Calu3 (cell line): ENCODE results near the gene PSAP. TPM values are rescaled to one million over a fixed set of nuclear protein-coding genes. Genes with fewer than 3 reads are reported as not detected.
A peak's percentile ranks its signal among the peaks of the same experiment; 100 is the strongest.

Experiments used
- BruUV-seq: library from RNA; stranded (reverse); fragments of 400-500 nt; replicated peaks from 2 replicates; lab custom pipeline; 2021; lab: Mats Ljungman, UMichigan
- CTCF ChIA-PET: fragments of 300-600 bp; sonication (Branson Sonifier 250); formaldehyde crosslinking; loops from one replicate; lab custom pipeline; 2022; ENCODE audit warnings: antibody characterized with exemption; lab: Charles Lee
- DNase-seq: peaks from one replicate; pipeline ENCODE4 v3.0.0; 2022
- H3K27ac Mint-ChIP-seq: one replicate; pipeline ENCODE4 v1.8.0; 2022; ENCODE audit warnings: mixed read lengths; ENCODE audit not compliant: unreplicated experiment
- H3K27me3 Mint-ChIP-seq: one replicate; pipeline ENCODE4 v1.8.0; 2022; ENCODE audit warnings: mixed read lengths; ENCODE audit not compliant: unreplicated experiment
- H3K36me3 Mint-ChIP-seq: one replicate; pipeline ENCODE4 v1.8.0; 2022; ENCODE audit warnings: mild to moderate bottlenecking, moderate library complexity, mixed read lengths; ENCODE audit not compliant: insufficient read depth, unreplicated experiment
- H3K4me1 Mint-ChIP-seq: one replicate; pipeline ENCODE4 v1.8.0; 2022; ENCODE audit warnings: mild to moderate bottlenecking, low read depth, mixed read lengths; ENCODE audit not compliant: unreplicated experiment
- H3K4me3 Mint-ChIP-seq: one replicate; pipeline ENCODE4 v1.8.0; 2022; ENCODE audit warnings: mild to moderate bottlenecking, low read depth, moderate library complexity, mixed read lengths; ENCODE audit not compliant: unreplicated experiment
- H3K9me3 Mint-ChIP-seq: one replicate; pipeline ENCODE4 v1.8.0; 2022; ENCODE audit warnings: low read depth, mixed read lengths; ENCODE audit not compliant: unreplicated experiment
- intact Hi-C: fragments of 100-400 bp; cut with micrococcal nuclease; formaldehyde crosslinking; loops from one replicate; pipeline ENCODE4 v1.10.0; 2022; ENCODE audit not compliant: unreplicated experiment
- total RNA-seq: library from RNA; stranded (reverse); gene quantifications from 2 replicates; pipeline ENCODE4 v1.2.3, GENCODE V29; 2022
- TF ChIP-seq, protein P1 (sequence below): fragments of 200-600 bp; IDR thresholded peaks from one replicate; pipeline ENCODE4 v1.8.0; 2022; ENCODE audit warnings: antibody characterized with exemption; ENCODE audit not compliant: unreplicated experiment

The PSAP gene
- total RNA-seq, 1 experiment from 2014 or later: 840 TPM

DNA sequence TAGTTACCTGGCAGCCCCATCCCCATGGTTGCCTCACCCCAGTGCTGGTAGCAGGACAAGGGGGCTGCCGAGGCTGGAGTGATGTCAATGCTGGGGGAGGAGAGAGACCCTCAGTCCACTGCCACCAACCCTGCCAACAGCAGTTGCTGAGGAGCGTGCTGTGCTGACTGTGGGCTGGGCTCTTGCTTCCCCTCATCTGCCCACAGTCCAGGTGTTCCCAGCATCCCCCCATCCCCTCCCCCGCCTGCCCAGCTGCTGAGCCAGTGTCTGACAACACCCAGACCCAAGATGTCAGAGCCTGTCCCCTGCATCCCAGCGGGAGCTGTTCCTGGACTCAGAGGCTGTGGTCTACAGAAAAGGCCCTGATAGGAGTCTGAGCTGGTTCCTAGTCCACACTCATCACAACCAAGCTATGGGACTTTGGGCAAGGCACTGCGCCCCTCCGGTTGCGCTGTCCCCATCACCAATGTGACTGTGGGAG is 14.6 kb upstream of the PSAP start:
- Mint-ChIP-seq H3K36me3 (peaks cover 9% of the 10 kb centered on the region), H3K4me1 (peaks cover 31% of the 10 kb centered on the region), H3K27ac (peak overlapping the region; percentile 8), H3K4me3 (no peak overlapping the region), H3K9me3 (no peaks in the 10 kb centered on the region), H3K27me3 (no peaks in the 10 kb centered on the region)
- CTCF ChIA-PET: no interaction called here
- TF ChIP-seq, protein P1, sequence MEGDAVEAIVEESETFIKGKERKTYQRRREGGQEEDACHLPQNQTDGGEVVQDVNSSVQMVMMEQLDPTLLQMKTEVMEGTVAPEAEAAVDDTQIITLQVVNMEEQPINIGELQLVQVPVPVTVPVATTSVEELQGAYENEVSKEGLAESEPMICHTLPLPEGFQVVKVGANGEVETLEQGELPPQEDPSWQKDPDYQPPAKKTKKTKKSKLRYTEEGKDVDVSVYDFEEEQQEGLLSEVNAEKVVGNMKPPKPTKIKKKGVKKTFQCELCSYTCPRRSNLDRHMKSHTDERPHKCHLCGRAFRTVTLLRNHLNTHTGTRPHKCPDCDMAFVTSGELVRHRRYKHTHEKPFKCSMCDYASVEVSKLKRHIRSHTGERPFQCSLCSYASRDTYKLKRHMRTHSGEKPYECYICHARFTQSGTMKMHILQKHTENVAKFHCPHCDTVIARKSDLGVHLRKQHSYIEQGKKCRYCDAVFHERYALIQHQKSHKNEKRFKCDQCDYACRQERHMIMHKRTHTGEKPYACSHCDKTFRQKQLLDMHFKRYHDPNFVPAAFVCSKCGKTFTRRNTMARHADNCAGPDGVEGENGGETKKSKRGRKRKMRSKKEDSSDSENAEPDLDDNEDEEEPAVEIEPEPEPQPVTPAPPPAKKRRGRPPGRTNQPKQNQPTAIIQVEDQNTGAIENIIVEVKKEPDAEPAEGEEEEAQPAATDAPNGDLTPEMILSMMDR: no peak
- no TSS peak for BruUV-seq
- DNase-seq: no peak
- intact Hi-C loops: no loop called here

DNA sequence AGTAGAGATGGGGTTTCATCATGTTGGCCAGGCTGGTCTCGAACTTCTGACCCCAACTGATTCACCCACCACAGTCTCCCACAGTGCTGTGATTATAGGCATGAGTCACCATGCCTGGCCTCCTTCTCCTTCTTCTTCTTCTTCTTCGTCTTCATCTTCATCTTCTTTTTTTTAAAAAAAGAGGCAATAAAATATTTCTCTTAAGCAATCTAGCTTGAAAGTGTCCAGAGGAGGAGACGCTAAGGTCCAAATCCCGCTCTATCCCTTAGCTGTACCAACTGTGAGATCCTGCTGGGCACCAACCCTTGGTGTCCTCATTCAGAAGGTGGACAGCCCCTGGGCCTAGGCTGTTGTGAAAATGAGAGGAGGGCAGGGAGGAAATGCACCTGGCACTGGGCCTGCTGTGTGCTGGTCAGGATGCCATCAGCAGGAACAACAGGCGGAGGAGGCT is 13.9 kb upstream of the PSAP start:
- Mint-ChIP-seq H3K27me3 (no peaks in the 10 kb centered on the region), H3K36me3 (peaks cover 9% of the 10 kb centered on the region), H3K9me3 (no peaks in the 10 kb centered on the region), H3K4me1 (peaks cover 37% of the 10 kb centered on the region), H3K4me3 (no peak overlapping the region), H3K27ac (peak overlapping the region; percentile 8)
- peak; percentile 32 for DNase-seq
- TF ChIP-seq, protein P1: no peak
- intact Hi-C loops: no loop called here
- BruUV-seq: no TSS peak
- CTCF ChIA-PET: no interaction called here

DNA sequence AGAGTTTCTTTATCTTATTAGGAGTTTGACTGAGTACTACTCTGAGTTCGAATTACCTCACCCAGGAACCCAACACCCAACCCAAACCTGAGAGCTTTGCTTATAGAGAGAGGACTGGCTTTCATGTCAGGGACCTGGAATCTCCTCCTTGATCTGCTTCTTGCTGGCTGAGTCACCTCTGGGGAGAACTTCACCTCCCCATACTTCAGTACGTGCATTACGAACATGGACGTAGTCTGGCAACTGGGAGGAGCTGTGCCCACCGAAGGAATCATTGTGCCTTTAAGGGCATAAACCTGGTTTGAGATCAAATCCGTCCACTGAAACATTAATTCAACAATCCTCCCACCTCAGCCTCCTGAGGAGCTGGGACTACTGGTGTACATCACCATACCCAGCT is 12.2 kb upstream of the PSAP start:
- Mint-ChIP-seq H3K27ac (no peak overlapping the region), H3K4me3 (no peak overlapping the region), H3K4me1 (peaks cover 44% of the 10 kb centered on the region), H3K27me3 (no peaks in the 10 kb centered on the region), H3K9me3 (no peaks in the 10 kb centered on the region), H3K36me3 (peaks cover 5% of the 10 kb centered on the region)
- CTCF ChIA-PET: interaction anchor here (1.2 kb wide), 1 partner anchor 8 kb away, joined by 3 read pairs; no protein-coding TSS in a partner anchor
- intact Hi-C loops: no loop called here
- no TSS peak for BruUV-seq
- no peak for DNase-seq
- TF ChIP-seq, protein P1: no peak

DNA sequence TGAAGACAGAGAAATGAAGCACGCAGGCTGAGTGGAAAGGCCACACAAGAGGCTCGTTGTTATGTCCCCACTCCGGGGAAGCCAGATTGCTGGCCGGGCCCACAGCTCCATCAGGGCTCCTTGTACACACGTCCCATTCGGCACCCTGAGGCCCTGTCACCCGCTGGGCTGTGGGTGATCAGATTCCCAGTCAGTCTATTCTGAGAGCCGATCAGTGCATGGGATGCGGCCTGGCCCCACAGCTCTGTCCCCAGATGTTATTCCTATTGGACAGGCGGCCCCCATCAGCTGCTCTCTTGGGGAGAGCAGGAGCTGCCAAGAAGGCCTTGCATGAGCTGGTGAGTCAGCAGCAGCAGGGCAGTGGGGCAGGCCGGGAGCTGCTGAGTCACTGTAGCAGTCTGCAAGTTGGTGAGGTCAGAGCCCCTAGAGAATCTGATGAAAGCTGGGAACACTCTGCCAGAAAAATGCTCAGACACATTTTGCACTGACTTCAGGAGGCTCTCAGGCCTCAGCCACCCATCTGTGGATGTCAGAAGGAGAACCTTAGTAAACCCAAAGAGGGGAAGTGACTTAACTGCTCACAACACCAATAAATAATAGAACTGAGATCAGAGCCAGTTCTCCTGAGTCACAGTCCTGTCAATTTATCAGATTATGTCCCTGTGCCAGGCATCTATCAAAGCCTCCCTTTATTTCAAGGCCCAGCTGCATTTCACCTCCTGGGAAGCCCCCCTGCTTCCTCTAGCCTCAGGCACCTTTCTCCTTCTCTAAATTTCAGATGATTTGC is 9.4 kb upstream of the PSAP start:
- Mint-ChIP-seq H3K27ac (peak overlapping the region; percentile 96), H3K4me3 (peak overlapping the region; percentile 46), H3K9me3 (no peaks in the 10 kb centered on the region), H3K27me3 (no peaks in the 10 kb centered on the region), H3K4me1 (peaks cover 38% of the 10 kb centered on the region), H3K36me3 (no peaks in the 10 kb centered on the region)
- TF ChIP-seq, protein P1: no peak
- CTCF ChIA-PET: interaction anchor here (0.6 to 3.1 kb wide), 8 partner anchors 9 to 1151 kb away, joined by 3 to 15 read pairs (median 5); partner anchors contain the start of gene PSAP
- intact Hi-C loops: loop anchor here (1.0 kb wide), 1 partner anchor 8 kb away; no protein-coding TSS in a partner anchor
- DNase-seq: peak; percentile 90
- BruUV-seq: no TSS peak
